Ureter (tissue), 1 donor: ENCODE measurements around the gene GINM1. TPM values are rescaled to one million over a fixed set of nuclear protein-coding genes. Genes with fewer than 3 reads are reported as not detected.

Source experiments
- DNase-seq: peaks from one replicate; pipeline ENCODE4 v3.0.0-alpha.2; 2020; ENCODE audit warnings: low spot score
- total RNA-seq: library from RNA; stranded (reverse); gene quantifications from one replicate; pipeline ENCODE4 v1.2.4, GENCODE V29; 2023
- donor health status: DM: yes; HTN: yes; CAD: no.

Gene GINM1
- total RNA-seq, 1 donor from 2014 or later: 44.8 TPM

DNA sequence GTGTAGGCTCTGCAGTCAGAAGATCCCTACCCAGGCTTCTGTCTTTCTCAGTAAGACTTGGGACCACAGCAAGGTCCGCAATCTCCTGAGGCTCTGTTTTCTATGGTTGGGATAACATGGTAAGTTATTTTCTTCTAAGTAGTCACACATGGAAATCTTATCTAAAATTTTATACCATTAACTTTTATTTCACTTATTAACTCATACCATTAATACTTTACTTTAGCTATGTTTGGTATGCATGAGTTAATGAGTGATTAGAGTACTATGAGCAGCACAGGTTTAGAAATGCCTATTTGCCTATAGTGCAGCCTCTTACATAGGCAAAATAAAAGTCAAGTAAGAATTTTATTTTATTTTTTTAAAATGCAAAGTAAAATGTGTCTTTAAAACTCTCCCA lies 27.2 kb downstream of the GINM1 start:
- no peak for DNase-seq

- DNase-seq: no peak
These were observed 34.3 kb downstream of the GINM1 start for GRCh38 chr6:149600508-149600907.

DNA sequence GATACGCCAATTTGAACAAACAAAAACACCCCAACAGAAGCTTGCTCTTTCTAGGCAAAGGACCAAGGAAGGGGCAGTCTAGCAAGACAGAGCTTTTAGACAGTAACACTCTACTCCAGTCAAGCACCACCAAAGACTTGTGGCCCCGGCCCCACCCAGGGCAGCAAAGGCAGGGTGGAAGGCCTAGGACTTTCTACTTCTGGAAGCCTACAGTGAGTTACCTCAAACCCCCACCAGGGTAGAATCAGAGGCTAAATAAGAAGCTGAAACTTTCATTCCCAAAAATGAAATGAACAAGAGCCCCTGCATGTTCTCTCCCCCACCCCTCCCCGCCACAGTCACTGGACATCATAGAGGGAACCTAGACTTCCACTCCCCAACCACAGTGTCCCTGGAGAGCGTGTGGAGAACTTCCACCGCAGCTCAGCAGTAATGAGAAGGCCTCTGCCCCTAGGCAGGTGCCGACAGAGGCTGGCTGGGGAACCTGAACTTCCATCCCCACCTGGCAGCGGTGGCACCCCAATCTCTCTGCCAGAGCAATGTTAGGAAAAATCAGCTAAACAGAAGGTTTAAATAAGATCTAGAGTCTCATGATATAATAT lies 42.3 kb downstream of the GINM1 start:
- DNase-seq: no peak

DNA sequence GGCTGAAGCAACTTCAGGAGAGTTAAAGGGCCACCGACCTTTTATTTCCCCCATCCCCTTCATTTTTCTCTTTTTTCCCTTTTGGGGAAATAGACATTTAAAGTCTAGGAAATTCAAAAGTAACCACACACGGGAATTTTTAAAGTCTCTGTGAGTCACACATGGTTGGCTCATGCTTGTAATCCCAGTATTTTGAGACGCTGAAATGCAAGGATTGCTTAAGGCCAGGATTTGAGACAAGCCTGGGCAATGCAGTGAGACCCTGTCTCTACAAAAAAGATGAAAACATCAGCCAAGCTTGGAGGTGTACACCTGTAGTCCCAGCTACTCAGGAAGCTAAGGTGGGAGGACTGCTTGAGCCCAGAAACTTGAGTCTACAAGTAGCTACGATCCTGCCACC lies 48.2 kb downstream of the GINM1 start:
- no peak for DNase-seq

DNA sequence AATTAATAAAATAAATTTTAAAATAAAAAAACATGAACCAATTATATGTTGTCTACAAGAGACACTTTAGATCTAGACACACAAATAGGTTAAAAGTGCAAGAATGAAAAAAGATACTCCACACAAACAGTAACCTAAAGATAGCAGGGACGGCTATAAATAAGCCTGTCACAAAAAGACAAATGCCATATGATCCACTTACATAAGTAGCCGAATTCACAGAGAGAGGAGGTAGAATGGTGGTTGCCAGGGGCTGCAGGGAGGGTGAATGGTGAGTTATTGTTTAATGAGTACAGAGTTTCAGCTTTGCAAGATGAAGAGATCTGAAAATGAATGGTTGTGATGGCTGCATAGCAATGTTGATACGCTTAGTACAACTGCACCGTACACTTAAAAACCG lies 49.6 kb downstream of the GINM1 start:
- no peak for DNase-seq

DNA sequence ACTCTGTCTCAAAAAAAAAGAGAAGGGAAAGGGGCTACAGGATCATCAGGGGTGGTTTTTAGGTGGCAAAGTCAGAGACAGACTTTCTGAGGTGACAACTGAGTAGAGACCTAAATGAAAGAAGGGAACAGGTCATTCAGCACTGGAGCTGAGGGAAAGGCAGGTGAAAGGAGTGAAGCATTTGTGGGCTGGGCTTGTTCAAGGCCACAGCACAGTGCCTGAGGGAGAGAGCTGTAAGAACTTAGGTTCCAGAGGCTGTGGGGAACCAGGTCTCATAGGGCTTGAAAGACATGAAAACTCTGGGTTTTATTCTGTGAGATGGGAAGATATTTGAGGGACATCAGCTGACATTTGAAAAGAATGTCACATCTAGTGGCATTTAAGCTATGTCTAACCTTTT lies 61.5 kb downstream of the GINM1 start:
- no peak for DNase-seq

- no peak for DNase-seq
These were observed 62.8 kb downstream of the GINM1 start for GRCh38 chr6:149628875-149629510.

GRCh38 chr6:149634315-149634714 lies 68.1 kb downstream of the GINM1 start:
- DNase-seq: no peak

DNA sequence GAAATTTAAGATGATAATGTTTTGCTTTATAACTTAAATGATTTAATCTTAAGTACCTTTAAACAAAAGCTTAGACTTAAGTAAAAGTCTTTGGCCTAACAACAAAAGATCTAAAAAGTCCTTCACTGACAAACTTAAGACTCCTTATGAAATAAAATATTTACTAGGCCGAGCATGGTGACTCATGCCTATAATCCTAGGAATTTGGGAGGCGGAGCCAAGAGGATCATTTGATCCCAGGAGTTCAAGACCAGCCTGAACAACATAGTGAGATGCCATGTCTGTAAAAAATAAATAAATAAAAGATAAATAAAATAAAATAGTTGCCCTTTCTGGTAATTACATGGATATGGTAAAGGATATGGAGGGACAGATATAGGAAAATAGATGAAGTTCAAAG lies 69.9 kb downstream of the GINM1 start:
- DNase-seq: no peak

Other genes starting within 250 kb of the GINM1 start
- 66.8 TPM for gene TAB2, start 248.7 kb upstream of the GINM1 start, total RNA-seq
- gene SUMO4, start 166.1 kb upstream of the GINM1 start, total RNA-seq: 5.0 TPM
- gene ZC3H12D, start 81.4 kb upstream of the GINM1 start, total RNA-seq: 2.4 TPM
- 34.2 TPM for gene PPIL4, start 20.3 kb upstream of the GINM1 start, total RNA-seq
- gene KATNA1, start 82.3 kb downstream of the GINM1 start, total RNA-seq: 16.4 TPM
- 46.2 TPM for gene LATS1, start 151.7 kb downstream of the GINM1 start, total RNA-seq
- gene NUP43, start 180.2 kb downstream of the GINM1 start, total RNA-seq: 51.4 TPM
- 56.0 TPM for gene PCMT1, start 183.4 kb downstream of the GINM1 start, total RNA-seq